GOT3 (cell line): ENCODE measurements around the gene PIMREG.

Experiments
- DNase-seq: peaks from one replicate; lab custom pipeline; 2025; ENCODE audit warnings: mixed read lengths; lab: John Stamatoyannopoulos, UW

Gene PIMREG, protein sequence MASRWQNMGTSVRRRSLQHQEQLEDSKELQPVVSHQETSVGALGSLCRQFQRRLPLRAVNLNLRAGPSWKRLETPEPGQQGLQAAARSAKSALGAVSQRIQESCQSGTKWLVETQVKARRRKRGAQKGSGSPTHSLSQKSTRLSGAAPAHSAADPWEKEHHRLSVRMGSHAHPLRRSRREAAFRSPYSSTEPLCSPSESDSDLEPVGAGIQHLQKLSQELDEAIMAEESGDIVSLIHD

GRCh38 chr17:6443692-6444570 is at the start of gene PIMREG:
TSS of gene PIMREG (plus strand) at chr17:6444455. CDS start at chr17:6445111, 656 bp downstream.
- peak; percentile 88 for DNase-seq

DNA sequence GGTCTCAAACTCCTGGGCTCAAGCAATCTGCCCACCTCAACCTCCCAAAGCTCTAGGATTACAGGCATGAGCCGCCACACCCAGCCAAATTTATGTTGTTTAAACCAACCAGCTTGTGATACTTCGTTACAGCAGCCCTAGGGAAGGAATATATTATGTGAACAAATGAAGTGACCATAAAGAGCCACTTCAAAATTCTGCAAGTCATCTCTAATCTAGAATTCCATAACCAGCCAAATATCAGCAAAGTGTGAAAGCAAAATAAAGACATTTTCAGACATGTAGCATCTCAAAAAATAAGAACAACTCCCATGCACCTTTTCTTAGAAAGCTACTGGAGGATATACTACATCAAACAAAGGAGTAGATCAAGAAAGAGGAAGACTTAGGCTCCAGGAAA is 45.3 kb upstream of the PIMREG start:
- no peak for DNase-seq

- no peak for DNase-seq
Measured at GRCh38 chr17:6402258-6402657, 42.0 kb upstream of the PIMREG start.

GRCh38 chr17:6408276-6408675 is 36.0 kb upstream of the PIMREG start:
- no peak for DNase-seq

GRCh38 chr17:6408735-6409134 is 35.5 kb upstream of the PIMREG start:
- no peak for DNase-seq

DNA sequence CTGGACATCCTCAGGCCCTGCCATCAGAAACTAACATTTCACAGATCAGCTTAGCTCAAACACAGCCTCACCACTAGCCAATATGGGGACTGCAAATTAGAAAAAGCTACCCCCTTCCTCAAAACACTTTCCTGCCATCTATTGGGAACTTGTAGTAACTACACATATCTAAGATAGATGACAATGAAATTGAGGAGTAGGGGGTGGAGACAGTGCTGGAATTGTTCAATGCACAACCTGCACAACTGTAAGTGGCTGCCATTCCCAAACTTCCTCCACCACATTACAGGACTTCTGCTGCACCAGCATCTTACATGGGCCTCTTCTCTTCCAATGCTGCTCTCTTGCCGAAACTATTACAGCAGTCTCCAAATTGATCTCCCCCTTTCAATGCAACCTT is 31.2 kb upstream of the PIMREG start:
- no peak for DNase-seq

GRCh38 chr17:6415616-6416015 is 28.6 kb upstream of the PIMREG start:
- no peak for DNase-seq

DNA sequence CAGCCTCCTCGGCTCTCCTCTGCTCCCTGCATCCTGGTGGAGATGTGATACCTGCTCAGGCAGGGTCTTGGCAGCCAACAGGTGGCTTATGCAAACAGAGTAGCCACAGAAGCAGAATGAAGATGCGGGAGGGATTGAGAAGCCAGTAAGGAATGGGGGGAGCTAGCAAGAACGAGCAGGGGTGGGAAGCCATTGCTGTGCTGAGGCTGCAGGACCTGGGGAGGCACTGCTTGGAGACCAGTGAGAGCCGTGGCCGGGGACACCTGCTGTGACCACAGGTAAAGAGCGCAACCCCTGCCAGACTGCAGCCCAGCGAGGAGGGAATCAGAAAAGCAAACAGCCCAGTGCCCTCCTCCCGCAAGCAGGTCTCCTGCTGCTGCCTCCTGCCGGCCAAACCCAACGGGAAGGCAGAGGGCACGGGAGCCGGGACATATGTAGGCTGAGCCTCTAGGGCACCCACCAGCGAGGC is 24.0 kb upstream of the PIMREG start:
- DNase-seq, result no peak

DNA sequence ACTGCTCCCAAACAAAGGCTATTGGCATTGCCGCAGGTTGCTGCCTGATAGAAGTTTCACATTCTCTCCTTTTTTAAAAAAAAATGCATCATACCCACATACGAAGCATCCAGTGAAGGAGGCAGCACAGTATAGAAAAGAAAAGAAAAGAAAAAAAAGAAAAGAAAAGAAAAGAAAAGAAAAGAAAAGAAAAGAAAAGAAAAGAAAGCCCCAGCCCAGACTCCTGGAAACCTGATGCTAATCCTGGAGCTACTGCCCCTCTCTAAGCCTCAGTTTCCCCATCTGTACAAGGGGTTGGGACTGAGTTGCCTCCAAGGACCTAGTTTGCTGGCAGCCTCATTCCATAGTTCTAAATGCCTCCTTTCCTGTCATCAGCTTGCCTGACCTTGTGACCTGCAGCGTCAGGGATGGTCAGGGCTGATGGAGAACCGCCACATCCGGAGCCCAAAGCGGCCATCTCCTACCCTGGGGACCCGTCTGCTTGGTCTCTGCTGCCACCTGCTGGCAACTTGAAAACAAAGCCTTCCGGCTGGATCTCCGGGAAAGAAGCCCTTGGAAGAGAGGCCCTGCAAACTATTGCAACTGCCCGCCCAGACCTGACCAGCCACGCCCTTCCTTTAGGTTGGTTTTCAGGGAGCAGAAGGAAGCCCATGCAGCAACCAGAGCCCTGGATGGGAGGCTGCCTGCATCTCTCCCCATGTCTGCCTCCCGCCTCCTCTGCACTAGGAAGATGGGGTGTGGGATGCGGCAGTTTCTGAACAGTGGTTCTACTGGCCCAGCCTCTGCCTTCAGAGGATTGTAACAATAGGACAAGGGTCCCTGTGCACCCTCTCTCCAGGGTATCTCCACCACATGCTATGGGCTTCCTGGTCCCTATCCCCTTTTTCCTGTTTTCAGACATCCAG is 22.3 kb upstream of the PIMREG start:
- DNase-seq, result peak; percentile 44

GRCh38 chr17:6422654-6423241 is 21.5 kb upstream of the PIMREG start:
- no peak for DNase-seq

- DNase-seq, result no peak
Measured at GRCh38 chr17:6423931-6424330, 20.3 kb upstream of the PIMREG start.

- DNase-seq, result no peak
Measured at GRCh38 chr17:6425407-6425806, 18.8 kb upstream of the PIMREG start.

DNA sequence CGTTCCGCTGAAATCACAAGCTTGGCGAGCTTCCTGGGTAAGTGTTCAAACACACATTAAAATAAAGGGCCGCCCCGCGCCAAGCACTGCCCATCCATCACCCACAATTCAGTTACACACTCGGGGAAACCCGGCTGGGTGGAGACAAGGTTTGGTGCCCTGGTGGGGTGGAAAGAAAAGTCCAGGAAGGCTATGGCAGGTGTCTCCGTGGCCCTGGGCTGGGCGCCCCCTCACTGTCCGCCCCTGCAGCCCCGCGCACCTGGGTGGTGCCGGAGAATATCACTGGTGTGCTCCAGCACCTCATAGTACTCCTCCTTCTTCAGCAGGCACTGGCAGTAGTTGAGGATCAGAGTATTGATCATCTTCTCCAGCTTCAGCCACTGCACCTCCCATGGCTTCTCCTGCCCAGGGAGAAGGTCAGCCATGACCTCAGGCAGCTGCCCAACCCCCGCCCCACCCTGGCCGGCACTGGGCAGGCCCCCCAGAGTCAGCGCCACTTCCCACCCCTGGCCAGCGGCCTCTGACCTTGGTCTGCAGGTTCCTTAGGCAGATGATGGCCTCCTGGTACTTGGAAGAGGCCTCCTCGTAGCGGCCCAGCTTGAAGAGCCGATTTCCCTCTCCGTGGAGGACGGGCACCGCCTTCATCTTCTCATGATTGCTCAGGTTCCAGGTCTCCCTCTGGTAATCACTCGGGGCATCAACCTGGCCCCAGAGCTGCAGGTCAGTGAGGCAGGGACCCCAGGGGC is 17.7 kb upstream of the PIMREG start:
- no peak for DNase-seq

DNA sequence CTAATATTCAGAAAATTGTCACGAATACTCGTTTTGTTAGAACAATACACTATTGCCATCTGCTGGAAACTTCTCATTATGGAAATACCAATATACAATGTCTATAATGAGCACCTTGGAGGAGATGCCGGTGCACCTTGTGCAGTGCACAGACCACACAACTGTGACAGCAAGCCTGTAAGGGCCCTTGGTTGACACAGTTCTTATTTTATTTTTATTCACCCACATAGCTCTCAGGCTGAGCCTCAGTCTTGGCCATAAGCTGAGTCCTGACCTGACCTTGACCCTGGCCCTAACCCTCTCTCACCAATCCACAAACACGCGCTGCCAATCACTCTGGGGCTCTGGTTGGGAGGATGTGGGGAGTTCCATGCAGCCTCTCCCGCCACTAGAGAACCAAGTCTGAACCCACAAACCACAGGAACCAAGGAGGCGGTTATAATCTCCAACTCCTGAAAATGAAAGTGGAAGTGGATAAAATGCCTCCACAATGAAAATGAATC is 16.9 kb upstream of the PIMREG start:
- no peak for DNase-seq

- no peak for DNase-seq
Measured at GRCh38 chr17:6428207-6428965, 15.9 kb upstream of the PIMREG start.

GRCh38 chr17:6429266-6429665 is 15.0 kb upstream of the PIMREG start:
- DNase-seq, result no peak

DNA sequence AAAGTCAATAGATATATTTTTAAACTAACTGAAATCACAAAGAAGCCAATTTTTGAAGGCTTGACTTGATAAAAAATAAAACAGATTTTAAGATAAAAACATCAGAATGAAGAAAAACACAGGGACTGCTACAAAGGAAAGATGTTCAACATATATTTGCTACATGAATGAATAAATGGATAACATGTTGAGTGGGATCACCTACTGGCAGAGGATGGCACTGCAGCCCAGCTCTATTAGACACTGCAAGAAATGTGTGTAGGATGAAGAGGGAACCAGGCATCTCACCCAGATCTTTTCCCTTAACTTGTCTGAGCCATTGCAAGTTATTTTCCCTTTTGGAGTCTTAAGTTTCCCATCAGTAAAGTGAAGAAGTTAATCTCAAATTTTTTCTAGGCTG is 13.5 kb upstream of the PIMREG start:
- no peak for DNase-seq

- DNase-seq, result no peak
Measured at GRCh38 chr17:6435051-6435450, 9.2 kb upstream of the PIMREG start, which contains the start of gene AIPL1. TSS of gene AIPL1 (minus strand) at chr17:6435121. CDS start at chr17:6435104, 17 bp downstream.

- DNase-seq, result no peak
Measured at GRCh38 chr17:6435968-6436367, 8.3 kb upstream of the PIMREG start.

- no peak for DNase-seq
Measured at GRCh38 chr17:6437466-6437865, 6.8 kb upstream of the PIMREG start.
